ENCODE measurements around the gene SIPA1L3.

SIPA1L3 gene

DNA sequence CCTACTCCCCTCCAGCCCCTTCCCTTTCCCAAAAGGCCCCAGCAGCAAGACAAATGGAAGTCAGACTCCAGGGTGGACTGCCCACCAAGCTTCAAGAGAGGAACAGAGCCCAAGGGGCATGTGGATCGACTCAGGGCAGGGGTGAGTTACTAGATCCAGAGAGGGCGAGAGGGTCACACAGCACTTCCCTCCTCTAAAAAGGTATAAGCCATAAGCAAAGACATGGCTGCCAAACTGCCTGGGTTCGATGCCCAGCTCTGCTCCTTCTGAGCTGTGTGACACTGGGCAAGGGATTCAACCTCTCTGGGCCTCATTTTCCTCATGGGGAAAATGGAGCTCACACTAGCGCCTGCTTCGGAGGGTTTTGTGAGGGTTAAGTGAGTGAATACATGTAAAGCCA is 345.4 kb downstream of the SIPA1L3 start:
- DNase-seq, result no peak

DNA sequence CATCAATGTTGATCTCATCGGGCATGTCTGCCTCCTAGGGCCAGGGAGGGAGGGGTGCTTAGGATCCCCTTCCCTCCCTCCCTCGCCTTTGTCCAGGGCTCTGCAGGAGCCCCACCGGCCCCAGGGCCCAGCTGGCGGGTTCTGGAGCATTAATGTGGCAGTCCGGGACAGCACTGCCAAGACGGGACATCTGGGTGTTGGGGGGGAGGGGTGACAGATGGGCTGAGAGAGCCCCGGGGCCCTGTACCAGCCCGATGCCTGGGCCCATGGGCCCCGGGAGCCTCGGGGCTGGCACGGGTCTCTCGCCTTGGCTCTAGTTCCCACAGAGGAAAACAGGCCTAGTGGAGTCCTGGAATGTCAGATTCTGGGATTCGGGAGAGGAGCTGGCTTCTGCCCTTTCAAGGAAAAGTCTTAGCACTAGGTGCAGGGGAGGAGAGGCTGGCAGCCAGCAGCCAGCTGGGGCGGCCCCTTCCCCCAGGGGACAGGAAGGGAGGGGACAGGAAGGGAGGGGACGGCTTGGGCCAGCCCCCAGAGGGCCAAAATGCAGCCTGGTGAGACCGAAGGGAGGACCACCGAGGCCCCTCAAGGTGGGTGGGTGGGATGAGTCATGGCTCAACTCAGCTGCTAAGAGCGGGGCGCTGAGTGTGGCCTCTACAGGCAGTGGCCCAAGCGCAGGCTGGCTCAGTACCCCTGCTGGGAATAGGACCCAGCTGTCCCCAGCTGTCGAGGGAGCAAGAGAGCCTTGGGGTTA is 346.1 kb downstream of the SIPA1L3 start:
- no peak for DNase-seq

- DNase-seq, result no peak
Measured at GRCh38 chr19:38253788-38254187, 346.8 kb downstream of the SIPA1L3 start.

DNA sequence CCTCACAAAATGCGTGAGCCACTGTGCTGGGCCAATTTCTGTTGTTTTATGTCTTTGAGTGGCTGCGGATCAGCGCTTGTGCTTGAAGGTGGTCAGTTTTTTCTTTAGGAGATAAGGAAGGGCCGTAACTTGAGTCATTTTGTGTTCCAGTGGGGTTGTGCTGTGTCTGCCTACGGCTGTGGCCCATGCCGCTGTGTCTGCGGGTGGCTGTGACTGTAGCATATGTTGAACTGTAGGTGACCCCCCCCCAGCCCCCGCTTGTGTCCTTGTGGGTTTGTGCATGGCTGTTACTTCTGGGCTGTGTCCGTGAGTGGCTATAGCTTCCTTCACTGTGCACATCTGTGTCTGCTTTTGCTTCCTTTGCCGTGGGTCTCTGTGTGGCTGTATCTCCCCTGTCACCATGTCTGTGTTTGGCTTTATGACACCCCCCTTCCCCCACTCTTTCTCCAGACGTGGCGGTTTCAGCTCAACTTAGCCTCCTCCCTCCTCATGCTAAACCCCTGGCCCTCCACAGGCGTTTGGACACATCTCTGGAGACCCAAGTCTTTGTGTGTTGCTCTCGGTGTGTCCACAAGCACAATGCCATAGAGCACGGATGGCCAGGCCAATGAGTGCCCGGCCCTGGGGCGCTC is 348.5 kb downstream of the SIPA1L3 start:
- no peak for DNase-seq

Data from inflammatory macrophage treated with lipopolysaccharide for 1 hour (primary cell).